ENCODE measurements around the gene TNK1.

GRCh38 chr17:7403043-7403726 lies 22.3 kb downstream of the TNK1 start:
- TF ChIP-seq POLR2AphosphoS5 (IDR thresholded peaks at IDR 0.05; ENCODE audit: low read depth), result no peak
- no peak for TF ChIP-seq CTCF (conservative IDR thresholded peaks at IDR 0.05; ENCODE audit: low read depth in 2 of 2)
- no peak for TF ChIP-seq EZH2 (IDR thresholded peaks at IDR 0.05; ENCODE audit: low read depth, unreplicated experiment)
- TF ChIP-seq JUNB (IDR thresholded peaks at IDR 0.05; ENCODE audit: unreplicated experiment), result no peak
- TF ChIP-seq NANOG (IDR thresholded peaks at IDR 0.05; ENCODE audit: borderline replicate concordance), result no peak
- no peak for TF ChIP-seq ZNF331 (CRISPR knock-in tag; IDR thresholded peaks at IDR 0.05; ENCODE audit: low read depth)
- TF ChIP-seq CREB1 (CRISPR knock-in tag; IDR thresholded peaks at IDR 0.05; ENCODE audit: low read depth), result no peak
